HG03469 (cell line): ENCODE data around the gene FOXS1.
"Not testable (repeated sequence)": the region's sequence is repeated elsewhere in the genome, so short reads cannot be mapped to it uniquely, and the experiment has no call there.

Source experiments
- ATAC-seq: cut with Tn5 transposase; IDR thresholded peaks from one replicate; pipeline ENCODE4 v1.9.1; 2021; ENCODE audit warnings: mild to moderate bottlenecking, moderate library complexity, moderate number of reproducible peaks; ENCODE audit not compliant: unreplicated experiment

FOXS1 gene

DNA sequence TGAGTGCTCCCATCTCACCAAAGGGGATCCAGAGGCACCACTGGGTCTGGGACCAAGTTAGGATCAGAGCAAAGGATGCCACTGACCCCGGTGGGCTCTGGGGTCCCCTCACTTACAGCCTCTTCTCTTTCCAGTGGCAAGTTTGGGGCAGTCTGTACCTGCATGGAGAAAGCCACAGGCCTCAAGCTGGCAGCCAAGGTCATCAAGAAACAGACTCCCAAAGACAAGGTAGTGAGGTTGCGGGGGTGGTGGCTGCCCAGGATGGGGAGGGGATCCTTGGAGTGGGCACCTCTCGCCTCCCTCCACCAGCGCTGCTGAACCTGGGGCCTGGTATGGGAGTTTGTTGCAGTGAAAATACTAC is 21.3 kb downstream of the FOXS1 start:
- ATAC-seq, result no peak

GRCh38 chr20:31823360-31824124 is 21.9 kb downstream of the FOXS1 start:
- ATAC-seq, result no peak

DNA sequence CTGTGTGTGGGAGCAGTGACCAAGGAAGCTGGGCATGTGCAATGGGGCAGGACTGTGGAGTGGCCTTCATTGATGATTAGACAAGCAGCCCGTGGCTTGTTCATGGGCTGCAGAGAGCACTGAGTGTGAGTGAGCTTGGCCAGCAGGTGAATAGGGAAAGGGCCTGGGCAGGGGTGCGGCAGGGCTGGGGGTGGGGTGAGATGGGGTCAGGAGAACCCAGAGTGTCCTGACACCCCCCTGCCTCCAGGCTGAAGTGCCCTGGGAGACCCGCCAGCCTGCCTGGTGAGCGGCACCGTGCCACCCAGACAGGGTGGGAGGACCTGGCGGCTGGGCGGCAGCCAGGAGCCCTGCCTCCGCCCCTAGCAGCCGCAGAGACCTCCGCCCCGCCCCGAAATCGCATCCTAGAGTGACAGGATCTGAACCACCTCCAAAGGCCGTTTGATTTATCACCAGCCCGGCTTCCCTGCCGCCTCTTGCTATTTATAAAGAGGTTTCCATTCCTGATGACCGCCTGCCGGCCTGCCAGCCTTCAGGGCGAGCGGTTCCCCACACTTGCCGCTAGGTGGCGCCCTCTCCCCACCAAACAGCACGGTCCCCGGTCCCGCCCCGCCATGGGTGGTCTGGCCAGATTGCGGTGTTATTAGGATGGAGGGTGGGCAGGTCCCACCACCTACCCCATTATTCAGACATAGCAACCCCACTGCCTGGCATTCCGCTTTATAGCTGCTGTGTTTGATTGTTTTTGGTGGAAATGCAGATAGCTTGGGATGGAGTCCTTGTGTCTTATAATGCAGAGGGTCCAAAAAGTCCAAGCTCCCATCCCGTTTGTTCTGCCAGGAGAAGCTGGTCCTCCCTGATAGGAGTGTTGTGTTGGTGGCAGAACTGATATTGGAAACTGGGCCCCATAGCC is 22.7 kb downstream of the FOXS1 start:
- ATAC-seq, result no peak

- ATAC-seq, result no peak
Measured at GRCh38 chr20:31821427-31821826, 24.0 kb downstream of the FOXS1 start.

GRCh38 chr20:31820228-31820627 is 25.2 kb downstream of the FOXS1 start:
- ATAC-seq, result no peak

DNA sequence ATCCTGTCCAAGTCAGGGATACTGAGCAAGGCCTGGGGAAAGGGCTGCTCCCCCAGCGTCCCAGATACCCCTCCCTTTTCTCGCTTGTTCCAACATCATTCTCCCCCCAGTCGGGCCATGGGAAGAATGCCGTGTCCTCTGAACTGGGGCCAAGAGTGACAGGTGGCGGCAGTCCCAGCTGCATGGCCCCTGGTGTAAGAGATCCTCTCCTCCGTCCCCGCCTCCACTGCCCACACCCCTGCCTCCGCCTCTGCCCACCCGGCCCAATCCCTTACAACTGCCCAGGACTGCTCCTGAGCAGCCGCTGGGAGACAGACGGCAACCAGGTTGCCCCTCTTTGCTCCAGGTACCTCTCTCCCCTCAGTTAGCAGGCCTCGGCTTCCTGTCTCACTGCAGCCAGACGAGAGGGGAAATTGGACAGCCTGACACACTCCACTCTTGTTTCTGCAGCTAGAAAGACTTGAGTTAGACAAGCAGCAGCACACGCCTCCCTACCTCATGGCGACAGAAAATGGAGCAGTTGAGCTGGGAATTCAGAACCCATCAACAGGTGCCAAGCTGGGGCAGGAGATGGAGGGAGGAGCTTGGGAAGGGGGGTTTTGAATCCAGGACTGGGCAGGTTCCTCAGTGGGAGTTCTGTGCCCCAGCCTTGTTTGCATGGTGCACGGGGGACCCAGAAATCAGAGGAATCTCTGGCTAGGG is 26.2 kb downstream of the FOXS1 start, which contains the start of gene MYLK2:
Gene MYLK2 (plus strand): TSS at position 274 of the 702 bp plus-strand sequence. CDS start 225 bp downstream, at position 499.
- no peak for ATAC-seq

DNA sequence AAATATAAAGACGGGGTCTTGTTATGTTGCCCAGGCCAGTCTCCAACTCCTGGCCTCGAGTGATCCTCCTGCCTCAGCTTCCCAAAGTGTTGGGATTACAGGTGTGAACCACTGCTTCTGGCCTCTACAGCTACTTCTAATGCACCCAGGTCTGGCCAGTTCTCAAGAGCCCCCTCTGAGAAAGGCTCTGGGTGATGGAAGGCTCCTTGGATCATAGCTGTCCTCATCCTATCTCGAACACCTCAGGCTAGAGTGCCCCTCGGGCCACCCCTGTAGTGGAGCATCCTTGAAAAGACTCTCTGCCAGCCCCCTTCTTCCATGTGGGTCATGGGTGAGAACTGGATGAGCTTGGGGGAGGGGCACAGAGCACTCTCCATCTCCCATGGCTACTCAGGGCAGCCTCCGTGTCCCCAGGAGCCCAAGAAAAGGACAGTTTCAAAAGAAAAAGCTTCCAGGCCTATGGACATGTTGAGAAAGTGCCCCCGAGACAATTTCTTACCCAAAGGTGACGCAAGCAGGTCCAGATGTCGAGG is 27.0 kb downstream of the FOXS1 start:
- ATAC-seq, result no peak

GRCh38 chr20:31817461-31817860 is 27.9 kb downstream of the FOXS1 start:
- no peak for ATAC-seq

DNA sequence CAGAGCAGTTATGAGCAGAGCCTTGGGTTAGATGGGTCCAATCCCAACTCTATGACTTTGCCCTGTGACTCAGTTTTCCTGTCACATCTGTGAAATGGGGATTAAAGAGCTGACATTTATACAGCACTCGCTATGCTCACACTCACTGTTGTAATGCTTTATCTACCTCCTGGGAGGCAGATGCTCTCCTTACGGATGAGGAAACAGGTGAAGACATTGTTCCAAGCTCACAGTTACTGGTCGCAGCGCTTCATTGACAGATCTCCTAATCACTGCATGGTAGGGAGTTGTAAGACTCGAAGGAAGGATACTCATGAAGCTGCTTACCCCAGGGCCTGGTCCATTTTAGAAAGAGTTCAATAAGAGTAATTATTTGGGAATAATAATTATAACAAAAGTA is 29.2 kb downstream of the FOXS1 start:
- no peak for ATAC-seq

GRCh38 chr20:31815408-31816188 is 29.8 kb downstream of the FOXS1 start:
- no peak for ATAC-seq

- not testable (repeated sequence) for ATAC-seq
Measured at GRCh38 chr20:31814142-31814541, 31.3 kb downstream of the FOXS1 start.

GRCh38 chr20:31813611-31814010 is 31.8 kb downstream of the FOXS1 start:
- ATAC-seq, result no peak

DNA sequence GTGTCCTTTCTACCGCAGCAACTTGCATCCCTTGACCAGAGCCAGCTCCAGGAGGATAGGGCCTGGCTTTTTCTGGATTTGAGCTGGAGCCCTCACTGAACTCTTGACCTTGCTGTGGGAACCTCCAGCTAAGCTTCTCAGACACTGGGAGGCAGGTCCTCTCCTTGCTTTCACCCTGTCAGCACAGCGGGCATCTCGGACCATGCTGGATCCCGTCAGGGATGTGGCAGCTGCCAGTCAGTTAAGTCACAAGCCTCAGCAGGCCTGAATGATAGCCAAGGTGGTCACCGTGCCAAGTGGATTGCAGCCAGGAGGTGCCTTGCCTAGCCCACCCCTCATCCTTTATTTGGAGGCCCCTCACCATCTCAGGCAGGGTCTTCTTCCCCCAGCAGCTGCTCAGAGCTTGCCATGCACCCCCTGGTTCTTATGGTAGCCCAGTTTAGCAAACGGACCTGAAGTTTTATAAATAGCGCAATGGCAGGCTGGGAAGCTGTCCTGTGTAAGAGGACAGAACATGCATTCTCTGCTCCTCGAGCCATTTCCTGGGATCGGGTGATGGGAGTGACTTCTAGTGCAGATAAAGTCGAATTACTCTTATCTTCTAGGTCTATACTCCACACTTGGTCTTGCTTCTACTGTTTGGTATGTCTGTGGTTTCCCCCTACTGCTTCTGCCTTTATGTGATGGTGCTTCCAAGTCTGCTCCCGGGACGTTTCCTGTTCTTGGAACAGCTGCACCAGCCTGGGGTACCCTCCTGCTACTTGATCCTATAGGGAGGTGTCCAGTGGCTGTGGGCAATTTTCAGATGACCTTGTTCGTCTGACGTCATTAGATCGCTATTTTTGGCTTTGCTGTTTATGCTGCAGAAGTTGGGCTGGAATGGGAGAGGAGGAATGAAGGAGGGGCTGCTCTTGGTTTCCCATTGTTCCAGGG is 33.3 kb downstream of the FOXS1 start:
- ATAC-seq, result no peak

- ATAC-seq, result no peak
Measured at GRCh38 chr20:31811198-31811597, 34.2 kb downstream of the FOXS1 start.

DNA sequence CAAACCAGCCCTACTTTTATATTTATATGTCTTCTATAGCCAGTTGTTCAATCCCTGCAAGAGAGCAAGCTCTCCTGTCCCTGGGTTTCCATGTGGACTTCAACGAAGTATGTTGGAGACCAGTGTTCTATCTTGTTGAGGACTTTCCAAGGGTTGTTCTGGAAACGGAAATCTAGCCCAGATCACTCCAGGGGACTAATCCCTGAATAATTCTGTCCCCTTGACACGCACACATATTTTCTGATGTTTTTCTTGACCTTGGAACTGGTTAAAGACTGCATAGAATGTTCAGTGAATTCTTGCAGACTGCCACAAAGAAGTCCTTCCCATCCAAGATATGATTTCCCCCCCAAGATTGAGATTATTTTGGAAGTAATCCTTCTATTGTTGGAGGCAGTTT is 35.7 kb downstream of the FOXS1 start:
- no peak for ATAC-seq

DNA sequence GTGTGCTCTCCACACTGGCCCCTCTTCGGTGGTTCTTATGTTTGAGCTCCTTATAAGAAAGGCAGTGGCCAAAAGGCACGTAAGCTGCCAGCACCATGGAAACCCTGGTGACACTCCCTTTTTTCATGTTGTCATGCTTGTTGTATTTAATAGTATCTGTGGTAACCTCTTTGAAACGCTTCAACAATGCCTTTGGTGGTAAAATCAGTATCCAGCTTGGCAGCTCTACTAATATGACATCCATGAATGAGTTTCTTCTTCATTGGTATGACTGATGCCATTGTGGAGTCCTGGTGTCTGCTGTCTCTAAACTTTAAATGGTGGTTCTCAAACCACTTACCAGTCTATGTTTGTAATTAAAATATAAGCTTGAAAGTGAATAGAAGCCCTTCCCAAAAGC is 36.9 kb downstream of the FOXS1 start:
- ATAC-seq, result no peak

- no peak for ATAC-seq
Measured at GRCh38 chr20:31806564-31807355, 38.6 kb downstream of the FOXS1 start.

DNA sequence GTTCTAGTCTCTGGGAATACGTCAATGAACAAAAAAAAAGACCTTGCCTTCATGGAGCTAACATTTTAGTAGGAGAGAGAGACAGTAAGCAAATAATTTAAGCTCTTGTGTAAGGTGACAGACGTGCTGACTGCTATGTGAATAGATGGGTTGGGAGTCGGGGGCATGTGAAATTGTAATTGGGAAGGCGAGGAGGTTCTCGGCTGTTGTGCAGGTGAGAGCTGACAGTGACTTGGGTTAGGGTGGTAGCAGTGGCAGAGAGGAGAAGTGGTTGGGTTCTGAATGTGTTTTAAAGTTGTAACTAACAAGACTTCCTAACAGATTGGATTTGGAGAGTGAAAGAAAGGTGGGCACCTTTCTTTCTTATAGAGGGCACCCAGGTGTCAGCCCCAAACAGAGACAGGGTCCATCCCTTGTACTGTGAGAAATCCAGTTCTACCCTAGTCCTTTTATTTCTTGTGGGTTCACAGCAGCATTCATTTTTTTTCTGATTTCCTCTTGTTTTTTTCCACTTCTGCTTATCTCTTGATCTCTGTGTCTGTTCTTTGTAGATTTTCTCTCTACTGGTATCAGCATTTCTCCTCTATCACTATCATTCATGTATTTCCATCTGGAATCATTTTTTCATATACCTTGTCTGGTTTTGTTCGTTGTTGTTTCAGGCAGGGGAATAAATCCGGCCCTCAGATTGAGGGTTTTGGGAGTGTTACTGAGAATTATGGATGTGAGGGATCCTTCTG is 41.7 kb downstream of the FOXS1 start:
- ATAC-seq, result no peak
